Osteocyte (in vitro differentiated cells): ENCODE results near the gene KCTD1. TPM values are rescaled to one million over a fixed set of nuclear protein-coding genes. Genes with fewer than 3 reads are reported as not detected.
A peak's percentile ranks its signal among the peaks of the same experiment; 100 is the strongest.

Experiments
- DNase-seq: peaks from one replicate; pipeline ENCODE4 v3.0.0; 2021; ENCODE audit warnings: mixed read lengths; ENCODE audit not compliant: unreplicated experiment; ENCODE audit errors: extremely low spot score
- H3K27ac Mint-ChIP-seq: one replicate; pipeline ENCODE4 v1.8.0; 2021; ENCODE audit warnings: mild to moderate bottlenecking, mixed read lengths; ENCODE audit not compliant: unreplicated experiment
- H3K27me3 Mint-ChIP-seq: one replicate; pipeline ENCODE4 v1.8.0; 2021; ENCODE audit warnings: mixed read lengths; ENCODE audit not compliant: unreplicated experiment
- H3K36me3 Mint-ChIP-seq: one replicate; pipeline ENCODE4 v1.8.0; 2021; ENCODE audit warnings: mixed read lengths; ENCODE audit not compliant: unreplicated experiment
- H3K4me1 Mint-ChIP-seq: one replicate; pipeline ENCODE4 v1.8.0; 2021; ENCODE audit warnings: mixed read lengths; ENCODE audit not compliant: unreplicated experiment
- H3K4me3 Mint-ChIP-seq: one replicate; pipeline ENCODE4 v1.8.0; 2021; ENCODE audit warnings: mild to moderate bottlenecking, moderate library complexity, mixed read lengths; ENCODE audit not compliant: unreplicated experiment
- H3K9me3 Mint-ChIP-seq: one replicate; pipeline ENCODE4 v1.8.0; 2021; ENCODE audit warnings: mixed read lengths; ENCODE audit not compliant: unreplicated experiment
- CTCF ChIP-seq: fragments of 200-600 bp; sonication (generic); IDR thresholded peaks from 2 replicates; pipeline ENCODE4 v1.5.0; 2021; ENCODE audit warnings: antibody characterized with exemption, mild to moderate bottlenecking, moderate library complexity
- long read RNA-seq: library from polyadenylated mRNA; unstranded; transcript quantifications from one replicate; pipeline ENCODE4 v2.0.0, GENCODE V29; 2021
- total RNA-seq: library from RNA; stranded (reverse); gene quantifications from 2 replicates; pipeline ENCODE4 v1.2.1, GENCODE V29; 2021

The KCTD1 gene
- 25.7 and 28.9 TPM in 2 replicates for total RNA-seq
- long read RNA-seq, partial matches to known transcripts: 3 of 15 reads
- long read RNA-seq, other reads (novel, unspliced or antisense): 7 of 15 reads

- TF ChIP-seq CTCF: no peak
- Mint-ChIP-seq H3K36me3 (peaks cover 3% of the 10 kb centered on the region), H3K4me3 (peak within 1 kb of the TSS; percentile 85), H3K27ac (peak within 1 kb of the TSS; percentile 56), H3K4me1 (peaks cover 55% of the 10 kb centered on the region), H3K27me3 (peaks cover 22% of the 10 kb centered on the region), H3K9me3 (no peaks in the 10 kb centered on the region)
- peak; percentile 94 for DNase-seq
Measured at GRCh38 chr18:26548415-26549262, at the start of gene KCTD1. TSS of gene KCTD1 (minus strand) at chr18:26548553. CDS start at chr18:26548536, 17 bp downstream.

- Mint-ChIP-seq H3K36me3 (no peaks in the 10 kb centered on the region), H3K27ac (no peak overlapping the region), H3K27me3 (peaks cover 11% of the 10 kb centered on the region)
Measured at GRCh38 chr18:26593365-26594320, 45.3 kb upstream of the KCTD1 start.

GRCh38 chr18:26584745-26585144 lies 36.4 kb upstream of the KCTD1 start:
- peaks cover 19% of the 10 kb centered on the region for H3K27me3 Mint-ChIP-seq
- H3K9me3 Mint-ChIP-seq: no peaks in the 10 kb centered on the region
- TF ChIP-seq CTCF: no peak
- no peak overlapping the region for H3K27ac Mint-ChIP-seq
- no peak overlapping the region for H3K4me3 Mint-ChIP-seq
- DNase-seq: no peak
- no peaks in the 10 kb centered on the region for H3K36me3 Mint-ChIP-seq
- H3K4me1 Mint-ChIP-seq: no peaks in the 10 kb centered on the region

More at GRCh38 chr18:26593365-26594320, 45.3 kb upstream of the KCTD1 start:
- DNase-seq: no peak
- Mint-ChIP-seq H3K9me3 (no peaks in the 10 kb centered on the region), H3K4me3 (no peak overlapping the region), H3K4me1 (no peaks in the 10 kb centered on the region)
- no peak for TF ChIP-seq CTCF

GRCh38 chr18:26579941-26580618 lies 31.7 kb upstream of the KCTD1 start:
- TF ChIP-seq CTCF: no peak
- peaks cover 8% of the 10 kb centered on the region for H3K4me1 Mint-ChIP-seq
- peaks cover 35% of the 10 kb centered on the region for H3K27me3 Mint-ChIP-seq
- no peak overlapping the region for H3K27ac Mint-ChIP-seq
- no peaks in the 10 kb centered on the region for H3K9me3 Mint-ChIP-seq
- DNase-seq: no peak
- H3K4me3 Mint-ChIP-seq: no peak overlapping the region
- no peaks in the 10 kb centered on the region for H3K36me3 Mint-ChIP-seq
